ENCODE data around the gene NTHL1.
A peak's percentile ranks its signal among the peaks of the same experiment; 100 is the strongest.

Gene NTHL1

DNA sequence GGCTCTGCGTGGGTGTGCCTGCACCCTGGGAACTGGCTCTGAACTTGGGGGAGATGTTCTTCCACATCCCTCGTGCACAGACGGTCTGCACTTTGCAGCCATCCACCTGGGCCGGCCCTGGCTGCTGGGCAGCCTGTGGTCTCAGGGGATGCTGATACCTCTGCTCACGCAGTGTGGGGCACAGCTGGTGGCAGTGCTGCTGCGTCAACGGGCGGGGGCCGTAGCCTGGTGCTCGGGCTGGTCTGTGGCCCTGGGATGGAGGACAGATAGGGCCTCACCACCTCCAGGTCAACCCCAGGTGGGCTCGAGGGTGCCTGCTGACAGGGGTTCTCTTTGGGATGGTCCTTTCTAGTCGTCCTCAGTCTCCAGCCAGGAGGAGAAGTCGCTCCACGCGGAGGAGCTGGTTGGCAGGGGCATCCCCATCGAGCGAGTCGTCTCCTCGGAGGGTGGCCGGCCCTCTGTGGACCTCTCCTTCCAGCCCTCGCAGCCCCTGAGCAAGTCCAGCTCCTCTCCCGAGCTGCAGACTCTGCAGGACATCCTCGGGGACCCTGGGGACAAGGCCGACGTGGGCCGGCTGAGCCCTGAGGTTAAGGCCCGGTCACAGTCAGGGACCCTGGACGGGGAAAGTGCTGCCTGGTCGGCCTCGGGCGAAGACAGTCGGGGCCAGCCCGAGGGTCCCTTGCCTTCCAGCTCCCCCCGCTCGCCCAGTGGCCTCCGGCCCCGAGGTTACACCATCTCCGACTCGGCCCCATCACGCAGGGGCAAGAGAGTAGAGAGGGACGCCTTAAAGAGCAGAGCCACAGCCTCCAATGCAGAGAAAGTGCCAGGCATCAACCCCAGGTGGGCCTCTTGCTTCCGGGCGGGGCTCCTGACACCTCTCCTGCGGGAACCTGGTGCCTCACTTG, 36.5 kb upstream of the NTHL1 start:
- no peak overlapping the region for H3K4me3 ChIP-seq (ENCODE audit: low read length)
- DNase-seq (ENCODE audit: low read depth) = no peak
- TF ChIP-seq, protein P1, sequence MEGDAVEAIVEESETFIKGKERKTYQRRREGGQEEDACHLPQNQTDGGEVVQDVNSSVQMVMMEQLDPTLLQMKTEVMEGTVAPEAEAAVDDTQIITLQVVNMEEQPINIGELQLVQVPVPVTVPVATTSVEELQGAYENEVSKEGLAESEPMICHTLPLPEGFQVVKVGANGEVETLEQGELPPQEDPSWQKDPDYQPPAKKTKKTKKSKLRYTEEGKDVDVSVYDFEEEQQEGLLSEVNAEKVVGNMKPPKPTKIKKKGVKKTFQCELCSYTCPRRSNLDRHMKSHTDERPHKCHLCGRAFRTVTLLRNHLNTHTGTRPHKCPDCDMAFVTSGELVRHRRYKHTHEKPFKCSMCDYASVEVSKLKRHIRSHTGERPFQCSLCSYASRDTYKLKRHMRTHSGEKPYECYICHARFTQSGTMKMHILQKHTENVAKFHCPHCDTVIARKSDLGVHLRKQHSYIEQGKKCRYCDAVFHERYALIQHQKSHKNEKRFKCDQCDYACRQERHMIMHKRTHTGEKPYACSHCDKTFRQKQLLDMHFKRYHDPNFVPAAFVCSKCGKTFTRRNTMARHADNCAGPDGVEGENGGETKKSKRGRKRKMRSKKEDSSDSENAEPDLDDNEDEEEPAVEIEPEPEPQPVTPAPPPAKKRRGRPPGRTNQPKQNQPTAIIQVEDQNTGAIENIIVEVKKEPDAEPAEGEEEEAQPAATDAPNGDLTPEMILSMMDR (IDR thresholded peaks at IDR 0.05; ENCODE audit: insufficient read depth, low read depth, low read length, missing control alignments) = no peak

DNA sequence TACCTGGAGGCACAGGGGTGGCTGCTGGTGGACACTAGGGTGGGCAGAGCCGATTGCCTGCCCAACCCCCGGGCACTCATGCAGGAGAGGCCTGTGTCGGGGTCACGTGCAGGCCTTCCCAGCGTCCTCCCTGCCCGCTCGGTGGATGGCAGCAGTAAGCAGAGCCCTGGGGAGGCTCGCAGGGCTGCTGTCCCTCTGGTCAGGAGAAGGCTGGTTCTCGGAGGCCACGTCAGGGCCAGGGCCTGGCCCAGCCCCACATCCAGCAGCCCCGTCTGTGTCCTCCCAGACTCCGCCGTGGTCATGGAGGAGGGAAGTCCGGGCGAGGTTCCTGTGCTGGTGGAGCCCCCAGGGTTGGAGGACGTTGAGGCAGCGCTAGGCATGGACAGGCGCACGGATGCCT, 35.8 kb upstream of the NTHL1 start:
- no peak overlapping the region for H3K4me3 ChIP-seq (ENCODE audit: low read length)
- TF ChIP-seq, protein P1 (IDR thresholded peaks at IDR 0.05; ENCODE audit: insufficient read depth, low read depth, low read length, missing control alignments) = no peak
- DNase-seq (ENCODE audit: low read depth) = no peak

DNA sequence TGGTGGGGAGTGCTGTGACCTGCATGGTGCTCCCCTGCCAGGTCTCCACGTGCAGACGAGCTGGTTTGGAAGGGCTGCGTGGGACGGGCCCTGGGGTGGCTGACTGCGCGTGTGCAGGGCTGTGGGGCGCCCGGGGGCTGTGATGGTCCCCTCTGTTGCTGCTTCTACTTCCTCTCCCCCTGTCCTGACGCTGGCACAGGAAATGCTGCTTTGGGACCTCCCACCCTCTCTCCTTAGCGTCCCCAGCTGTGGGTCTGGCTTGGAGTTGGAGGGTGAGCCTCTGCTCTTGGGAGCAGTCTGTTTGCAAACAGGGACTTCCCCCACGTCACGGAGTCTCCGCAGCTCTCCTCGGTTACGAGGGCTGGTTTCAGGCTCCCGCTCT, 35.3 kb upstream of the NTHL1 start:
- no peak overlapping the region for H3K4me3 ChIP-seq (ENCODE audit: low read length)
- TF ChIP-seq, protein P1 (IDR thresholded peaks at IDR 0.05; ENCODE audit: insufficient read depth, low read depth, low read length, missing control alignments) = no peak
- no peak for DNase-seq (ENCODE audit: low read depth)

DNA sequence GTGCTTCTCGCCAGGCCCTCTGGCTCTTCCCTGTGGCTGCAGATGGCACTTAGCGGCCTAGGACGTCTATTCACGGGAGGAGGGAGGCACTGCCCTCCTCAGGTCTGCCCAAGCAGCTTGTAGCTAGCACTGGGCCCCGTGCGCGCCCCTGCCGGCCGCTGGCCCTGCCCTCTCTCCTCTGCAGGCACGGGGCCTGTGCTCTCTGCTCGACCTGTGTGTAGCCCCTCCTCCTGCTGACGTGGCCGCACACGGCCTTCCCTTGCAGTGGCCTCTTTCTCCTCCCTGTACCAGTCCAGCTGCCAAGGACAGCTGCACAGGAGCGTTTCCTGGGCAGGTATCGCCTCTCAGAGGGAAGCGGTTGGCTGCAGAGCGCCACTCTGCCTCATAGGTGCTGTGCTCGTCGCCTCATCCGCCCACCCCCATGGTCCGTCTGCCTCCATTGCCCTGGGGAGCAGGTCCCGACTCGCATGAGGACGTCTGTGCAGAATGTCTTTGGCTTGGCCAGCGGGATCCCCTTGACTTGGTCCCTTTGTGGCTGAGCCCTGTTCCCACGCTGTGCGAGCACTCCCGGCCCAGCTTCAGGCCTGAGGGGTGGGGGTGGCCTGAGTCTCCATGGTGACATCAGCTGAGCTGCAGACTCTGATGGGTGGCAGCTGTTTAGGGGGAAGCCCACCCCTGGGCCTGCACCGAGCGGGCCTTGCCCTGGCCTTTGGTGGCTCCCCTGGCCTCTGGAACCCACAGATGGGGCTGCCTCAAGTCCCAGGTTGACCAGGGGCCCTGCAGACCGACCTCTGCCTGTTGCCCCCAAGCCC, 34.7 kb upstream of the NTHL1 start:
- no peak overlapping the region for H3K4me3 ChIP-seq (ENCODE audit: low read length)
- TF ChIP-seq, protein P1 (IDR thresholded peaks at IDR 0.05; ENCODE audit: insufficient read depth, low read depth, low read length, missing control alignments) = no peak
- peak; percentile 67 for DNase-seq (ENCODE audit: low read depth)

DNA sequence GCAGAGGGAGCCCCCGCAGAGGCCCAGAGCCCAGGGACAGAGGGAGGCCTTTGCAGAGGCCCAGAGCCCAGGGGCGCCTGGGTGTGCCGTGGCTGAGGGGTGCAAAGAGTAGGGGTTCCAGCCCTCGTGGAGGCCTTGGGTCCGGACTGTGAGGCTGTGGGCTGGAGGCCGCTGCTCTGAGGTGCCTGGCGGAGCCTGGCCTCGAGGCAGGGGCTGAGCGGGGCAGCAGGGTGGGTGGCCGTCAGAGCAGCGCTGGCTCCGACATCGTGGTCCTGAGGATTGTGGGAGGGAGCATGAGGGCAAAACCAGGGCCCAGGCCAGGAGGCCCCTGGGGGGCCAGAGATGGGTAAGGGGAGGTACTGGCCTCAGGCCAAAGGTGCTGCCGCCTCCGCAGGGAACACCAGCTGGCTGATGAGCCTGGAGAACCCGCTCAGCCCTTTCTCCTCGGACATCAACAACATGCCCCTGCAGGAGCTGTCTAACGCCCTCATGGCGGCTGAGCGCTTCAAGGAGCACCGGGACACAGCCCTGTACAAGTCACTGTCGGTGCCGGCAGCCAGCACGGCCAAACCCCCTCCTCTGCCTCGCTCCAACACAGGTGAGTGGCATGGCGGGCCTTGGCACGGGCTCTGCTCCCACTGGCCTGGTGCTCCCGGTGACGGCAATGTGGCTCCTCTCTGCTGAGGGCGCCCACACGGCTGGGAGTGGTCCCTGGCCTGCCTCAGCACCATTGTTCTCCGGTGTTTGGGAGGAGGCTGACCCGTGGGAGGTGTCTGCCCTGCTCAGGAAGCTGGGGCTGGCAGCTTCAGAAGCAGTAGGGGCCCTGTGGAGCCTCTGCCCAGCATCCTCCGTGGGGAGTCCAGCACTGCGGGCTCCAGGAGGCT, 33.8 kb upstream of the NTHL1 start:
- TF ChIP-seq, protein P1 (IDR thresholded peaks at IDR 0.05; ENCODE audit: insufficient read depth, low read depth, low read length, missing control alignments) = no peak
- DNase-seq (ENCODE audit: low read depth) = no peak
- H3K4me3 ChIP-seq (ENCODE audit: low read length) = no peak overlapping the region

DNA sequence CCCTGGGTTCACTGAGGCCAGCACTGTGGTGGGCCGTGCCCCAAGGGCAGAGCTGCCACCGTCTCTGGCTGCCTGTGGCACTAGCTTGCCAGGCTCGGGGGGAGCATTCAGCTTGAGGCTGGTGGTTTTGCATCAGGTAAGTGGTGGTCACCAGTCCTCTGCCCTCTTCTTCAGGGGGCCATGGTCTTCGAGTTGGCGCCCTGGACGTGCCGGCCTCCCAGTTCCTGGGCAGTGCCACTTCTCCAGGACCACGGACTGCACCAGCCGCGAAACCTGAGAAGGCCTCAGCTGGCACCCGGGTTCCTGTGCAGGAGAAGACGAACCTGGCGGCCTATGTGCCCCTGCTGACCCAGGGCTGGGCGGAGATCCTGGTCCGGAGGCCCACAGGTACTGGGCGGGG, 32.4 kb upstream of the NTHL1 start:
- no peak for DNase-seq (ENCODE audit: low read depth)
- H3K4me3 ChIP-seq (ENCODE audit: low read length) = no peak overlapping the region
- TF ChIP-seq, protein P1 (IDR thresholded peaks at IDR 0.05; ENCODE audit: insufficient read depth, low read depth, low read length, missing control alignments) = no peak

Measured in epithelial cell of esophagus (primary cell).